GM19099 (cell line): ENCODE results near the gene LSR.

Source experiments
- POLR2A ChIP-seq: IDR thresholded peaks from 3 replicates; pipeline ENCODE4 v1.6.1; 2011; ENCODE audit warnings: low read depth; ENCODE audit not compliant: insufficient read length; ENCODE audit errors: extremely low read depth

The LSR gene

DNA sequence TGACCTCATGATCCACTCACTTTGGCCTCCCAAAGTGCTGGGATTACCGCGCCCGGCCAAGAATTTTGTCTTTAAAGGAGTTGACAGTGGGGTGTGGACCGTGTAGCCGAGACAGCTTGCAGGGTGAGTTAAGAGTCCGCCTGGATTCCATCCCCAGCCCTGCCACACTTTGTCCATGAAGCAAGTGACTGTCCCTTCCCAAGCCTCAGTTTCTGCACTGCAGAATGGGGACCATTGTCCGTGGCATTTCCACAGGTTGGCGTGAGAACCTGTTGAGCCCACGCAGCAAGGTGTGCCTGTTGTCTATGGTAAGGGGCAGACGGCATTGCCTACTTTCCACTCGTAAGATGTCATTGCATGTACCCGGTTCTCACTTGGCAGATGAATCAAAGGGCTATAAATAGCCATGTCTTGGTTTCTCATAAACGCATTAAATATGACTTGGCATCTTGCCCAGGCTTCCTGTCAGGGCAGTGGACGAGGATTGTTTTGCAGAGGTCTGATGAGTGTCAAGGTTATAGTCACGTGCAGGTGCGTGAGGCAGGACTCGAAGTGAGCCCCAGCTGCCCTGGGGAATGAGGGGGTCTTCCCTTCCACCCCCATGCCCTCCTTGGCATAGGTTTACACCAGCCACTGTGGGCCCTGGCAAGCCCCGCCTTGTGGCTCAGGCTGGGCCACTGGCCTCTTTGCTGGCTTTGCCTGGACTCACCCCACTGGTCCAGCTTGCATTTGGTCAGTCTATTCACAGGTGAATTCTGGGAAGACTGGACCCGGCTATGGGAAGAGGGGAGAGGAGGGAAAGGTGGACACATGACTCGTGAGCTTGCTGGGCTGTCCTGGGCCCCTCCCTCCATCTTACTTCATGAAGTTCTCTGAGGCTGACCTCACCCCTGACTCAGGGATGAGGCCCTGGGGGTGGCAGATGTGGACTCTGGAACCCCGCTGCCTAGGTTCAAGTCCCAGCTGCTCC, 34.9 kb upstream of the LSR start:
- no peak for TF ChIP-seq POLR2A

DNA sequence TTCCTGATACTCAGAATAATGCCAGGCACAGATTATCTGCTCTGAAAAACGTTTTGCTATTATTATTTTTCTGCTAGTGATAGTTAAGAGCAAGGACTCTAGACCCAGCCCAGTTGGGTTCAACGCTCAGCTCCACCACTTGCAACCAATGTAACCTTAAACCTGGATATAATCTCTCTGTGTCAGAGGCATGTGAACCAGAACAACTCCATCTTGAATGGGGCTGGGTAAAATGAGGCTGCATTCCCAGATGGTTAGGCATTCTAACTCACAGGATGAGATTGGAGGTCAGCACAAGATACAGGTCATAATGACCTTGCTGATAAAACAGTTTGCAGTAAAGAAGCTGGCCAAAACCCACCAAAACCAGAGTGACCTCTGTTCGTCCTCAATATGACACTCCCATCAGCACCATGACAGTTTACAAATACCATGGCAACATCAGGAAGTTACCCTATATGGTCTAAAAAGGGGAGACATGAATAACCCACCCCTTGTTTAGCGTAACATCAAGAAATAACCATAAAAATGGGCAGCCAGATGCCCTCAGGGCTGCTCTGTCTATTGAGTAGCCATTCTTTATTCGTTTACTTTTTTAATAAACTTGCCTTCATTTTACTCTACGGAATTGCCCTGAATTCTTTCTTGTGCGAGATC, 33.9 kb upstream of the LSR start:
- TF ChIP-seq POLR2A, result no peak

DNA sequence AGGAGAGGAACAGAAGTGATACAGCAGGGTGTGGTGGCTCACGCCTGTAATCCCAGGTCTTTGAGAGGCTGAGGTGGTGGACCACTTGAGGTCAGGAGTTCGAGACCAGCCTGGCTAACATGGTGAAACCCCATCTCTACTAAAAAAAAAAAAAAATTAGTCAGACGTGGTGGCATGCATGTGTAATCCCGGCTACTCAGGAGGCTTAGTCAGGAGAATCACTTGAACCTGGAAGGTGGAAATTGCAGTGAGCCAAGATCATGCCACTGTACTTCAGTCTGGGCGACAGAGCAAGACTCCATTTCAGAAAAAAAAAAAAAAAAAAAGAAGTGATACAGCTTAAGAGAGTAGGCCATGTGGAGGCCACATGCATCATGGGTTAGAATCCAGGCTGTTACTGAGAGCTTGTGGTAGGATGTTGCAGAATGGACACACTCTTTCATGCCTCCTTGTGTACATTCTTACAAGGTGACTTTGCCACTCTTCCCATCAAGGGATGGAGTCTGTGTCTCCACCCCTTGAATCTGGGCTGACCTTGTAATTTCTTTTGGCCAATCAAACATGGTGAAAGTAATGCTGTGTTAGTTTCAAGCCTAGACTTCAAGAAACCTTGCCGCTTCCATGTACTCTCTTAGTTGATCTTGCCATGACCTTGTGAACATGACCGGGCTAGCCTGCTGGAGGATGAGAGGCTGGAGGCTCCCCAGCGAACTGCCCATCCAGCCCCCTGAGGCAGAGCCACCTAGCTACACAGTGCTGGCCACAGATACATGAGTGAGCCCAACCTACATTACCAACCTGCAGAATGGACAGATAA, 32.6 kb upstream of the LSR start:
- TF ChIP-seq POLR2A, result no peak

DNA sequence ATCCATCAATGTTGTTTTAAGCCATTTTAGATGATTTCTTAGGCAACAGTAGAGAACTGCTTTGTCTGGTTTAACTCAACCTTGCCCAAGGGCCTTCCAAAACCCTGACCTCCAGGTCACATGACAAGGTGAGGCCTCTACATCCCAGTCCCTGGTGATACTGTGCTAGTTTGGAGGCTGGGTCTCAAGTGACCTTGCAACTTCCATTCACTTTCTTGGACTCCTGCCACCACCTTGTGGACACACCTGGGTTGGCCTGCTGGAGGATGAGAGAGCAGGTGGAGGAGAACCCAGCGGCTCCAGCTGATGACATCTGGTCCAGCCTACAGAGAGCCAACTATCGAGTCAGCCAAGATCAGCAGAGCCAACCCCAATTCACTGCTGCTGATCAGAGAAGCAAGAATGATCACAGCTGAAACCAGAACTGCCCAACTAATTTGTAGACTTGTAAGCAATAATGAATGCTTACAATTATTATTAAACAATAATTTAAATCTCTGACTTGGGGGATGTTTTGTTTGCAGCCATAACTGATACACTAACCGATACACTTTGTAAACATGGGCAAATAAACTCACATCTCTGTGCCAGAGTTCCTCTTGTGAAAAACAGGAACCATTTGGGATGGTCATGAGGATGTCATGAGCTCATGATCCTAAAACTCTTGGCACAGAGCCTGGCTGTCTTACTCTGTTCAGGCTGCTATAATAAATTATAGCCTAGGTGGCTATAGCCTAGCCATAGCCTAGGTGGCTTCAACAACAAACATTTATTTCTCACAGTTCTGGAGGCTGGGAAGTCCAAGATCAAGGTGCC, 31.8 kb upstream of the LSR start:
- TF ChIP-seq POLR2A, result no peak

DNA sequence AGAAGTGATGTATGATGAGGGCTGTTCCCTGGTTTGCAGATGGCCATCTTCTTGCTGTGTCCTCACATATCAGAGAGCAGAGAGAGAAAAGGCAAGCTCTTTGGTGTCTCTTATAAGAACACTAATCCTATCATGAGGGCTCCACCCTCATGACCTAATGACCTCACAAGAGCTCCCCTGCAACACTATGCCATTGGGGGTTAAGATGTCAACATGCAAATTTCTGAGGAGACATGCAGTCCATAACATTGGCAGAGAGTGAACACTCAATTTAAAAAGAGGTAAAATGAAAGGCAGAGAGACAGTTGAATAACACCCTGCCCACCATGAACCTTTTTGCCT, 31.2 kb upstream of the LSR start:
- TF ChIP-seq POLR2A, result no peak

DNA sequence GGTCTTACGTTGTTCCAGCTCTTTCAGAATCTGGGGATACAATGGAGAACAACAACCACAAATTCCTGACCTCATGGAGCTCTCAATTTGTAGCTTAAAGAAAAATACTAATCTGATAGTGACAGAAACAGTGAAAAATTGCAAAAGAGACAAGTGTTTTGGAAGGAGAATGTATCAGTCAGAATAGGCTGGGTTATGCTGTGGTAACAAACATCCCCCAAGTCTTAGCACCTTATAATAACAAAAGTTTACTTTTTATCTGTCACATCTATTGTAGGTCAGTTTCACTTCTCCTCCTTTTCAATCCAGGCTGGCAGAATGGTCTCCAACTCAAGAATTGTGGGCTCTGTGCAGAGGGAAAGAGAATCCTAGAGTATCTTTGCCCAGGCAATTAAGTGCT, 29.8 kb upstream of the LSR start:
- no peak for TF ChIP-seq POLR2A

DNA sequence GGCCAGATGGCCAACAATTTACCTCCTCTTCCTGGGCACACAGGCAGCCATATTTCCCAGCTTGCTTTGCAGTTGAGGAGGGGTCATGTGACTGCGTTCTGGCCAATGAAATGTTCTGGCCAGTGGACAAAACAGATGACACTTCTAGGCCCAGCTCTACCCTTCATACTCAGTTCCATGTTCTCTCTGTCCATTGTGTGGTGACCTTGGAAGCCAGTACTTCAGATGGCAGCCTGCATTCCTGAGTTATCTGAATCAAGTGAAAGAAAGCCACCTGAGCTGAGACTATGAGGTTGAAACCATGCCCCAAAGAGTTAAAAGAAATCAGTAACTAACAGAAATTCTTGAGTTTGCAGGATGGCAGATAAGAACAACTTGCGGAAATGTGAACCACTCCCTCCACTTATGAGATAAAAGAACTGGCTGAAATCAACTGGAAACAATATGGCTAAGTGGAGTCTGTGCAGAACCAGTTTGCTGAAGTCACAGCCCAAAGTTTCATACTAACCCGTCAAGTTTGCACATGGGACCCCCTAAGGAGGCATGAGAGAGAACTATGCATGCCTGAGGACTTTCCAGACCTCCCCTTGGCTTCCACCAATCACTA, 28.4 kb upstream of the LSR start:
- TF ChIP-seq POLR2A, result no peak

DNA sequence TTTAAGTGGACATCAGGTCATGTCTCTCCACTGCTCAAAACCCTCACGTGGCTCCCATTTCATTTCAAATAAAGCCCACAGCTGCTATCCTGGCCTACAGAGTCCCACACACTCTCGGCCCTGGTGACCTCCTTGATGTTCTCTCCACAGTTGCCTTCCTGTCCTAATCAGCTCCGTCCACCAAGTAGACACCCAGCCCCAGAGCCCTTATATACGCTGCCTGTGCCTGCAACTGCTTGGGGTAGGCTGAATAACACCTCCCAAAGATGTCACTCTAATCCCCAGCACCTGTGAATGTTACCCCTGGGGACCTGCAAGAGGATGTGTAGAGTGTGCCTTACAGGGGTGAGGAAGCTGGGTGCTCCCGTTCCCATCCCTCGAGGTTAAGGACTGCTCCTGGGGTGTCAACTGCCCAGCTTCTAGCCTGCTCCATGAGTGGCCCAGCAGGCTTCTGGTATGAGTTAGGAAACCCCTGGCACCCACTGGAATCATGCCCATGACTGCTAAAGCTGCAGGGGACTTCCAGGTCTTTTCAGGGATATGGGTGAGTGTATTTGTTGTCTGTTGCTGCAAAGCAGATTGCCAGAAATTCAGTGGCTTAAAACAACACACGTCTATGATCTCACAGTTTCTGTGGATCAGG, 26.3 kb upstream of the LSR start:
- no peak for TF ChIP-seq POLR2A

DNA sequence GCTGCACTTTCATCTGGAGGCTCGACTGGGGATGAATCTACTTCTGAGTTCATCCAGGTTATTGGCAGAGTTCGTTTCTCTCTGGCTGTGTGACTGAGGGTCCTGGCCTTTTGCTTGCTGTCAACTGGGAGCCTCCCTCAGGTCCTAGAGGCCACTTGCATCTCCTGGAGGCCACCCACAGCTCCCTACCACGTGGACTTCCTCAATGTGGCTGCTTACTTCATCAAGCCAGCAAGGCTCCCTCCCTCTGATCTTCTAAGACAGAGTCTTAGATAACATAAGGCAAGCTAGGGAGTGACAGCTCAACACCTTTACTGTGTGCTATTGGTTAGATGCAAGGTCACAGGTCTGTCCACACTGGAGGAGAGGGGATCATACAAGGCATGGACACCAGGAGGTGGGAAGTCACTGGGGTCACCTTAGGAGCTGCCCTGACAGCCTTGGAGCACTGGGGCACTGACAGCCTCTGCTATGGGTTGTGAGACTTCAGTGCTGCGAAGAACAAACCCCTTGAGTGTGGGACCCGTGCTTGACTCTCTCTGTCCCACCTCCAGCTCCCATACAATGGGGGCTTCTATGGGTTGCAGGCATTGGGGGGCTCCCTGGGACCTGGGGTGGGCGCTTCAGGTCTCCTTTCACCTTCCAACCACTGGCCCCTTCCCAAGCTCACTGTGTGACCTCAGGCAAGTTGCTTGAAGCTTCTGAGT, 25.6 kb upstream of the LSR start:
- TF ChIP-seq POLR2A, result no peak

DNA sequence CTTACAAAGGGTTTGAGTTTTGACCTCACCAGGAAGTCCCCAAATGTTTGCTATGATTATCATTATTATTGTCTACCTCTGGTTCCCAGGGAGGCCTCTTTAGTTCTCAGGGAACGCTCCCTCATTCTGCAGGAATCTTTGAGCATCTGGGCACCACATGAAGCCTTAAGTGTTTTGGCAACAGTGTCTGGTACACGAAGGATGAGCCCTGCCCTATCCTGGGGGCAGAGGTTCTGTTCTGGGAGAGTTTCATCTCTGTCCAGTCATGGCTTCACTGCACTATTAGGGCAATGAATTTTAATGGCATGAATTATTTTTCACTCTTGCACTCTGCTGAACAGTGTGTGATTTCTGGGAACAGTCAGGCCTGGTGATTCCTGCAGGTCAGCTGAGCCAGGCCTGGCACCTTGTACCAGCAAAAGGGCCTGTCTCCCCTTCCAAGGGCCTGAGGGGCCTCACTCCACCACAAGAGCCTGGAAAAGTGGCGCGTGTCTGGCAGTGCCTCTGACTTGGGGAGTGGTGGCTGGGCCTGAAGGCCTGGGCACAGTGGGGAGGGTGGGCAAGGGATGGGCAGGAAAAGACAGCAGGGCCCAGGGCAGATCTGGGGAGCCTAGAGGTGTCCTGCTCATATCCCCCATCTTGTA, 24.8 kb upstream of the LSR start:
- no peak for TF ChIP-seq POLR2A

DNA sequence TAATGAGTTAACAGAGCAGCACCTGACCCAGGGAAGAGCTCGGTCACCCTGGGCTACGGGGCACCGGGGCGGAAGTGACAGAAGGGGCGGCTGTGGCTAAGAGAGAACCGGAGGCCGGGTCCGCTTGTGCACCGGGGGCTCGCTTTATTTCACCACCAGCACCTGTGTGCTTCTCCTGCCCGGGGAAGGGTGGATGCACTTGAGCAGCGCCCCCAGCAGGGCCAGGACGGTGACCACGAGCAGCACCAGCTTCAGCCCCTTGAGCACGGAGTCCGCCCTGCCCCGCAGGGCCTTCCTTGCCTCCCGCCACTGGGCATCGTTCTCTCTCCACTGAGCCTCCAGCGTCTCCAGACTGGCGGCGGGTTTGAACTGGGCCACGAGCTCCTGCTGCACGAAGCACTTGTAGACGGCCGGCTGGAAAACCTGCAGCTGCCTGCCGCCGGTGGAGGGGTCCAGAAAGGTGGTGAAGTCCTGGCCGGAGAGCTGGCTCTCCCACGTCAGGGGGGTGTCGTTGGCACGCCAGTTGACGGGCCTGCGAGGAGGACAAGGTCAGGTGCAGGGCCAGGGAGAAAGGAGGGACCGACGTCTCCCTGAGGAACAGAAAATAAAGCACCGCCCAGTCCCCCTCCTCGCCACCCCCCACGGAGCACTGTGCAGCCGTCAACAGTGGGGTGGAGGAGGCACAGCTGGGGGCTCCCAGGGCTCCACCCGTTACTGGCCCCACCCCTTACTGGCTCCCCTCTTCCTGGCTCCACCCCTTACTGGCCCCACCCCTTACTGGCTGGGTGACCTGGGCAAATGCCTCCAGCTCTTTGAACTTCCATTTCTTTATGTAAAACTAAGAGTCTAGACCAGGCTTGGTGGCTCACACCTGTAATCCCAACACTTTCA, 23.9 kb upstream of the LSR start:
- TF ChIP-seq POLR2A, result no peak

DNA sequence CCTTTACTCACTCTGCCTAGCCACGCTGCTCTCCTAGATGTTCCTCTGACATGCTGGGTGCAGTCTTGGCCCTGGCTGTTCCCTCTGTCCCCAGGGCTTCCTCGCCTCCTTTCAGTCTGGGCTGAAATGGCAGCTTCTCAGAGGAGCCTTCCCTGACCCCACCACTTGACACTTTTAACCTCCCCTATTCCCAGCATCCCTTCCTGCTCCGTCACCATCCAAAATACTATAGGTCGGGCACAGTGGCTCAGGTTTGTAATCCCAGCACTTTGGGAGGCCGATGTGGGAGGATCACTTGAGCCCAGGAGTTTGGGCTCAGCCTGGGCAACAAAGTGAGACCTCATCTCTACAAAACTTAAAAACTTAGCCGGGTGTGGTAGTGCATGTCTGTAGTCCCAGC, 22.9 kb upstream of the LSR start:
- no peak for TF ChIP-seq POLR2A
